HG02571 (cell line): Measurements from ENCODE around the gene ROS1.

Source experiments
- ATAC-seq: cut with Tn5 transposase; IDR thresholded peaks from one replicate; pipeline ENCODE4 v1.9.1; 2021; ENCODE audit warnings: mild to moderate bottlenecking, moderate library complexity; ENCODE audit not compliant: unreplicated experiment

The ROS1 gene

GRCh38 chr6:117441824-117442264 is 16.1 kb upstream of the ROS1 start:
- ATAC-seq = no peak

- ATAC-seq = no peak
These were observed 15.2 kb upstream of the ROS1 start for GRCh38 chr6:117440706-117441525.

- no peak for ATAC-seq
These were observed 6.5 kb upstream of the ROS1 start for GRCh38 chr6:117432273-117432672.

GRCh38 chr6:117423754-117424153 is 2.0 kb downstream of the ROS1 start:
- no peak for ATAC-seq

GRCh38 chr6:117418320-117418719 is 7.4 kb downstream of the ROS1 start:
- ATAC-seq = no peak

- ATAC-seq = no peak
These were observed 7.9 kb downstream of the ROS1 start for GRCh38 chr6:117417851-117418250.

GRCh38 chr6:117414770-117415169 is 11.0 kb downstream of the ROS1 start:
- no peak for ATAC-seq

GRCh38 chr6:117411474-117411873 is 14.3 kb downstream of the ROS1 start:
- ATAC-seq = no peak

- no peak for ATAC-seq
These were observed 15.9 kb downstream of the ROS1 start for GRCh38 chr6:117409863-117410262.

GRCh38 chr6:117409420-117409819 is 16.3 kb downstream of the ROS1 start:
- no peak for ATAC-seq

- ATAC-seq = no peak
These were observed 21.2 kb downstream of the ROS1 start for GRCh38 chr6:117404548-117404947.

- ATAC-seq = no peak
These were observed 23.9 kb downstream of the ROS1 start for GRCh38 chr6:117401799-117402198.

- ATAC-seq = no peak
These were observed 25.8 kb downstream of the ROS1 start for GRCh38 chr6:117399924-117400323.

- no peak for ATAC-seq
These were observed 26.6 kb downstream of the ROS1 start for GRCh38 chr6:117399126-117399525.

GRCh38 chr6:117397536-117398227 is 28.1 kb downstream of the ROS1 start:
- ATAC-seq = no peak

- ATAC-seq = no peak
These were observed 29.5 kb downstream of the ROS1 start for GRCh38 chr6:117396228-117396627.

- no peak for ATAC-seq
These were observed 30.6 kb downstream of the ROS1 start for GRCh38 chr6:117395164-117395563.

- no peak for ATAC-seq
These were observed 32.7 kb downstream of the ROS1 start for GRCh38 chr6:117393045-117393444.

- ATAC-seq = no peak
These were observed 33.7 kb downstream of the ROS1 start for GRCh38 chr6:117391874-117392583.

GRCh38 chr6:117389227-117390057 is 36.3 kb downstream of the ROS1 start:
- ATAC-seq = no peak
